GM23338 (cell line): ENCODE measurements around the gene PCDH12.

Experiments used
- CREB1 ChIP-seq: fragments of 250-450 bp; sonication (Bioruptor Pico); IDR thresholded peaks from 2 replicates; pipeline ENCODE4 v1.5.0; 2020; ENCODE audit warnings: low read depth, mild to moderate bottlenecking, moderate library complexity
- CTCF ChIP-seq, 2 experiments: fragments of 200-600 bp in 1 of 2; sonication (generic) in 1 of 2; conservative IDR thresholded peaks; 2 replicates each; pipeline versions ENCODE4 v1.5.1 to v1.6.1; 2016 to 2017; ENCODE audit warnings: antibody characterized with exemption in 2 of 2, low read depth in 2 of 2, mild to moderate bottlenecking in 2 of 2, moderate library complexity in 1 of 2
- EZH2 ChIP-seq: fragments of 200-600 bp; sonication (generic); IDR thresholded peaks from one replicate; pipeline ENCODE4 v1.8.0; 2017; ENCODE audit warnings: antibody characterized with exemption, mild to moderate bottlenecking, low read depth; ENCODE audit not compliant: unreplicated experiment
- EZH2phosphoT487 ChIP-seq: fragments of 200-600 bp; sonication (generic); IDR thresholded peaks from one replicate; pipeline ENCODE4 v1.8.1; 2018; ENCODE audit warnings: antibody characterized with exemption; ENCODE audit not compliant: unreplicated experiment
- JUNB ChIP-seq: IDR thresholded peaks from one replicate; pipeline ENCODE4 v1.6.1; 2016; ENCODE audit warnings: antibody characterized with exemption; ENCODE audit not compliant: unreplicated experiment
- NANOG ChIP-seq: IDR thresholded peaks from 2 replicates; pipeline ENCODE4 v1.6.1; 2016; ENCODE audit warnings: antibody characterized with exemption, borderline replicate concordance
- POLR2AphosphoS5 ChIP-seq: IDR thresholded peaks from 2 replicates; pipeline ENCODE4 v1.6.1; 2016; ENCODE audit warnings: antibody characterized with exemption, low read depth
- REST ChIP-seq: IDR thresholded peaks from one replicate; pipeline ENCODE4 v1.6.1; 2018; ENCODE audit warnings: antibody characterized with exemption; ENCODE audit not compliant: unreplicated experiment
- STAT1 ChIP-seq: IDR thresholded peaks from one replicate; pipeline ENCODE4 v1.6.1; 2016; ENCODE audit warnings: antibody characterized with exemption; ENCODE audit not compliant: unreplicated experiment
- ZNF114 ChIP-seq: fragments of 250-450 bp; sonication (Bioruptor Pico); IDR thresholded peaks from 2 replicates; pipeline ENCODE4 v1.5.0; 2020; ENCODE audit warnings: mild to moderate bottlenecking, moderate library complexity
- ZNF331 ChIP-seq: fragments of 250-450 bp; sonication (Bioruptor Pico); IDR thresholded peaks from 2 replicates; pipeline ENCODE4 v1.5.0; 2020; ENCODE audit warnings: low read depth, mild to moderate bottlenecking, moderate library complexity
- ZNF462 ChIP-seq: fragments of 250-450 bp; sonication (Bioruptor Pico); IDR thresholded peaks from 2 replicates; pipeline ENCODE4 v1.5.0; 2020; ENCODE audit warnings: mild to moderate bottlenecking, moderate library complexity
- TF ChIP-seq, protein P1 (sequence below): IDR thresholded peaks from 2 replicates; pipeline ENCODE4 v1.6.1; 2016; ENCODE audit warnings: antibody characterized with exemption

GRCh38 chr5:141966275-141966962 lies 8.4 kb upstream of the PCDH12 start:
- TF ChIP-seq CREB1 (no peak), POLR2AphosphoS5 (no peak), CTCF (conservative IDR thresholded peaks at IDR 0.05; ENCODE audit: low read depth in 2 of 2) (no peak), EZH2 (no peak), REST (no peak), EZH2phosphoT487 (no peak), JUNB (no peak), ZNF114 (CRISPR knock-in tag) (no peak), STAT1 (no peak), ZNF331 (CRISPR knock-in tag) (no peak), ZNF462 (CRISPR knock-in tag) (no peak), NANOG (no peak)
- TF ChIP-seq, protein P1, sequence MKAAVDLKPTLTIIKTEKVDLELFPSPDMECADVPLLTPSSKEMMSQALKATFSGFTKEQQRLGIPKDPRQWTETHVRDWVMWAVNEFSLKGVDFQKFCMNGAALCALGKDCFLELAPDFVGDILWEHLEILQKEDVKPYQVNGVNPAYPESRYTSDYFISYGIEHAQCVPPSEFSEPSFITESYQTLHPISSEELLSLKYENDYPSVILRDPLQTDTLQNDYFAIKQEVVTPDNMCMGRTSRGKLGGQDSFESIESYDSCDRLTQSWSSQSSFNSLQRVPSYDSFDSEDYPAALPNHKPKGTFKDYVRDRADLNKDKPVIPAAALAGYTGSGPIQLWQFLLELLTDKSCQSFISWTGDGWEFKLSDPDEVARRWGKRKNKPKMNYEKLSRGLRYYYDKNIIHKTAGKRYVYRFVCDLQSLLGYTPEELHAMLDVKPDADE: no peak
